ENCODE data around the gene HSD17B14.
"Not testable (repeated sequence)": the region's sequence is repeated elsewhere in the genome, so short reads cannot be mapped to it uniquely, and the experiment has no call there.

DNA sequence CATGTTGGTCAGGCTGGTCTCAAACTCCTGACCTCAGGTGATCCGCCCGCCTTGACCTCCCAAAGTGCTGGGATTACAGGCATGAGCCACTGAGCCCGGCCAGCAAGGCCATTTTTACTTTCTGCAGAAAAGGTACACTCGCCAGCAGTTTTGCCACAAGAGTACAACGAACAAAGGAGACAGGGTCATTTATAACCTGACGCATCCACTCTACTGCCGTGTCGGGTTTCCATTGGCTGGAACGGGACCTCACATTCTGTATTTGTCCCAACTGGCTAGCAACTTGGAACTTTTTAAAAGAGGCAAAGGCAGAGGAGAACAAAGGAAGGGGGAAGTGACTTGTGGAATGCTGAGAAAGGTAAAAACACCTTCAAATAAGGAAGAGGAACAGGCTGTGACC, 49.0 kb downstream of the HSD17B14 start:
- TF ChIP-seq TAF1 (IDR thresholded peaks at IDR 0.05; ENCODE audit: borderline replicate concordance, low read depth, low read length); POLR2AphosphoS5 (IDR thresholded peaks at IDR 0.05; ENCODE audit: low read depth, low read length); POLR2A (IDR thresholded peaks at IDR 0.05; ENCODE audit: low read depth, low read length): not testable (repeated sequence)

Measured in GM12892 (cell line).